SIG-M5 (cell line): ENCODE measurements around the gene TTC39A.

Experiments used
- DNase-seq: peaks from one replicate; lab custom pipeline; 2025; lab: John Stamatoyannopoulos, UW

Gene TTC39A

GRCh38 chr1:51297401-51298321, 32.7 kb downstream of the TTC39A start:
- no peak for DNase-seq

- DNase-seq = no peak
These were observed 33.7 kb downstream of the TTC39A start for GRCh38 chr1:51296383-51297357.

GRCh38 chr1:51295926-51296325, 34.4 kb downstream of the TTC39A start:
- no peak for DNase-seq

GRCh38 chr1:51294566-51295184, 35.7 kb downstream of the TTC39A start:
- DNase-seq = no peak

- no peak for DNase-seq
These were observed 36.4 kb downstream of the TTC39A start for GRCh38 chr1:51293898-51294515.

GRCh38 chr1:51290489-51290847, 39.9 kb downstream of the TTC39A start:
- no peak for DNase-seq

- DNase-seq = no peak
These were observed 40.5 kb downstream of the TTC39A start for GRCh38 chr1:51289676-51290488.

- DNase-seq = no peak
These were observed 41.8 kb downstream of the TTC39A start for GRCh38 chr1:51288578-51288977.

- no peak for DNase-seq
These were observed 42.4 kb downstream of the TTC39A start for GRCh38 chr1:51287966-51288365.

GRCh38 chr1:51285055-51285454, 45.3 kb downstream of the TTC39A start:
- no peak for DNase-seq

- no peak for DNase-seq
These were observed 45.8 kb downstream of the TTC39A start for GRCh38 chr1:51284487-51284954.

GRCh38 chr1:51283979-51284378, 46.4 kb downstream of the TTC39A start:
- DNase-seq = no peak

GRCh38 chr1:51282605-51283004, 47.8 kb downstream of the TTC39A start:
- no peak for DNase-seq

- DNase-seq = no peak
These were observed 48.6 kb downstream of the TTC39A start for GRCh38 chr1:51281807-51282206.

GRCh38 chr1:51280321-51280978, 49.9 kb downstream of the TTC39A start:
- no peak for DNase-seq

- DNase-seq = no peak
These were observed 54.1 kb downstream of the TTC39A start for GRCh38 chr1:51276286-51276685.

- no peak for DNase-seq
These were observed 55.7 kb downstream of the TTC39A start for GRCh38 chr1:51274676-51275075.

GRCh38 chr1:51272916-51273315, 57.4 kb downstream of the TTC39A start:
- no peak for DNase-seq

GRCh38 chr1:51270751-51271150, 59.6 kb downstream of the TTC39A start:
- no peak for DNase-seq

GRCh38 chr1:51268634-51269033, 61.7 kb downstream of the TTC39A start:
- no peak for DNase-seq
